Stimulated activated effector memory CD8-positive, alpha-beta T cell treated with anti-CD3 and anti-CD28 coated beads, Interleukin-12 subunit alpha, Interleukin-12 subunit beta, amount 100 ng/mL, for 72 hours (primary cell): ENCODE measurements around the gene FAM78B.

Source experiments
- ATAC-seq: fragments of 150-1000 bp; cut with Tn5 transposase; 2 replicates; pipeline ENCODE4 v1.10.0; 2021
- DNase-seq, 2 donors: peaks; one replicate each; pipeline ENCODE4 v3.0.0; 2021 to 2022; ENCODE audit warnings: low spot score in 2 of 2
- H3K27ac Mint-ChIP-seq: one replicate; pipeline ENCODE4 v1.8.0; 2022; ENCODE audit warnings: mild to moderate bottlenecking, mixed read lengths
- H3K36me3 Mint-ChIP-seq: one replicate; pipeline ENCODE4 v1.8.0; 2022; ENCODE audit warnings: mild to moderate bottlenecking, mixed read lengths
- H3K4me1 Mint-ChIP-seq: one replicate; pipeline ENCODE4 v1.8.0; 2022; ENCODE audit warnings: mixed read lengths
- H3K4me3 Mint-ChIP-seq: one replicate; pipeline ENCODE4 v1.8.0; 2022; ENCODE audit warnings: mild to moderate bottlenecking, mixed read lengths
- H3K9me3 Mint-ChIP-seq: one replicate; pipeline ENCODE4 v1.8.0; 2022; ENCODE audit warnings: mixed read lengths

The FAM78B gene

DNA sequence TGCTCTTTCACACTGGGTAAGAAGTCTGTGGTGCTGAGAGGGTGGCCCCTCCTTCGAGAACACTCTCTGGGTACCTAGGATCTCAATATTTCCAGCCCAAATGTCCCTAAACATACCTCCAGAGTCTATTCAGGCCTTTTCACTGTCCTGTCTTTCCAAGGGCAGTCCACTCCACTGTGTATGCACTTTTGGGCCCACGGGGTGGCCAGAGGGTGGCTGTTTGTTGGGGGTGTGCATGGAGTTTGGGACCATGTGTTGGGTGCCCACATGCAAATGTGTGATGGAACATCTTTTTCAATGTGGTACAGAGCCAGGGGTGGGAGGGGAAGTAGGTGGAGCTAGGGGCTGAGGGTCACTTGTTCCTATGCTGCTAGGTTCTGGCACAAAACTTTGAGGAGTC, 87.5 kb downstream of the FAM78B start:
- ATAC-seq (no peak), DNase-seq (no peak)
- H3K9me3 Mint-ChIP-seq, result no peaks in the 10 kb centered on the region
- H3K4me3 Mint-ChIP-seq, result no peak overlapping the region
- H3K27ac Mint-ChIP-seq, result no peak overlapping the region
- no peaks in the 10 kb centered on the region for H3K4me1 Mint-ChIP-seq
- no peaks in the 10 kb centered on the region for H3K36me3 Mint-ChIP-seq

DNA sequence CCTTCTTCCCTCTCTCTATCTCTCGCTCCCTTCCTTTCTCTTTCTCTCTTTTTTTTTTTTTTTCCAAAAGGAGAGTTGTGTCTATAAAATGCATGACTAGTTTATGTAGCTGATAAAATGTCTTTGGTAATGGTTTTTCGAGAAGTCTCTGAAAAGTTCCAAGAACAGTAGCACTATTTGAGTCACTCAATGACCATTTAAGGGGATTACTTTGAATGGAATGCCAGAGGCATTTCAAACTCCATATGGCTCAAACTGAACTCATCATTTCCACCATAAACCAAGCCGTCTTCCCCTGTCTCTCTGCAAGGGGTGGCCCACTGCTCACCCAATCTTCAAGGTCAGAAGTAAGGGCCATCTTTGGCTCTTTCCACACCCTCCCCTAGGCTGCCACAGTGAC, 93.3 kb downstream of the FAM78B start:
- Mint-ChIP-seq H3K4me3 (no peak overlapping the region), H3K27ac (no peak overlapping the region), H3K9me3 (no peaks in the 10 kb centered on the region), H3K36me3 (no peaks in the 10 kb centered on the region), H3K4me1 (no peaks in the 10 kb centered on the region)
- no peak for DNase-seq
- no peak for ATAC-seq

DNA sequence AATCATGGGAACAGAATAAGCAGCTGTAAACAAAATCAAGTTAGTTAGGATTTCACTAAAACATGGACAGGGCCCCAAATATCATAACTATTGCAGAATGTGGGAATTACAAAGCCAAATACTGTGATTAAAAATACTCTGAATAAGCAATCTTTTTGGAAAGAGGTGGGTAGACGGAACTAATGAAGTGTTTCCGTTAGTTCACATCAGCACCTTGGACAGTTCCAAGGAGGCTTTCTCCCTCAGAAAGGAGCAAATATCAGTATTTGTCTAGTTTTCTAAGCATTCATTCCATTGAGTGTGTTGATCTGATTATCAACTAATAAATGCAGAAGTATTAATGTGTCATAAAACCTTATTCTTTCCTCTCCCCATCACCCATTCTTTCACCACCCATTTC, 97.4 kb downstream of the FAM78B start:
- no peaks in the 10 kb centered on the region for H3K4me1 Mint-ChIP-seq
- no peaks in the 10 kb centered on the region for H3K9me3 Mint-ChIP-seq
- no peak overlapping the region for H3K4me3 Mint-ChIP-seq
- DNase-seq (no peak), ATAC-seq (no peak)
- H3K36me3 Mint-ChIP-seq, result no peaks in the 10 kb centered on the region
- H3K27ac Mint-ChIP-seq, result no peak overlapping the region

DNA sequence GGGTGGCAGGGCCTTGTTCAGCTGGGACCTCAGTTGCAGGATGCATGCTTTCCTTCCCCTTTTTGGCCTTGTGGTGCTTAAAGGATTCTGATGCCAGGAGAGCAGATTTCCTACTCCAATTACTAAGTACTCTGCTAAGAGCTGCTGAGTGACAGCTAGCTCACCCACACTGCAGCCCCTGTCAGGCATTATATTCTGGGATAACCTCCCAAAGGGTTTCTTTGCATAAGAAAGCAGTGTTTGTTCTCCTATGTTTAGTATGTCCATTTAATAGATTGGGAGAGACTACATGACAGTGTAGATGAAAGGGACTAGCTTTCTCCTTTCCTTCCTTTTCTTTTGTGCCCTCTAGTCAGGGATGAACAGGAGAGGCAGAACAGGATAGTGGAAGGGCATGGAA, 100.7 kb downstream of the FAM78B start:
- ATAC-seq, result no peak
- Mint-ChIP-seq H3K27ac (no peak overlapping the region), H3K4me3 (no peak overlapping the region), H3K36me3 (no peaks in the 10 kb centered on the region), H3K4me1 (no peaks in the 10 kb centered on the region), H3K9me3 (no peaks in the 10 kb centered on the region)
- no peak for DNase-seq

DNA sequence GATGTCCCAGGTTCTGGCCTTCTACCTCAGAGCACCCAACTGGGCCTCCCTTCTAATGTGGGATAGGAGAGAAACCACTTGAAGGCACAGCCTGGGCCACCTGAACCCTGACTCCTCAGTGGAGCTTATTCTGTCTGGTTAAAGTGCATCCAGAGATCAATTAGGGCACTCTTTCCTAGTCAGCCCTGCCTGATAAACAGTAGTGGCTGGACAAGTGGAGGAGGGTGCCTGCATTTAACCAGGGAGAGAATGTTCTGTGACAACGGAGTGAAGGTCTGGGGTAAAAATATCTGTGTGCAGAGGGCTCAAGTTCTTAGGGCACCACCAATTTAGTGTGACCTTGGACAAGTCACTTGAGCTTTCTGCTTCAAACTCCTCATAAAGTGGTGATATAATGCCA, 101.8 kb downstream of the FAM78B start:
- ATAC-seq (no peak), DNase-seq (no peak)
- Mint-ChIP-seq H3K27ac (no peak overlapping the region), H3K36me3 (no peaks in the 10 kb centered on the region), H3K4me3 (no peak overlapping the region), H3K9me3 (no peaks in the 10 kb centered on the region), H3K4me1 (no peaks in the 10 kb centered on the region)

DNA sequence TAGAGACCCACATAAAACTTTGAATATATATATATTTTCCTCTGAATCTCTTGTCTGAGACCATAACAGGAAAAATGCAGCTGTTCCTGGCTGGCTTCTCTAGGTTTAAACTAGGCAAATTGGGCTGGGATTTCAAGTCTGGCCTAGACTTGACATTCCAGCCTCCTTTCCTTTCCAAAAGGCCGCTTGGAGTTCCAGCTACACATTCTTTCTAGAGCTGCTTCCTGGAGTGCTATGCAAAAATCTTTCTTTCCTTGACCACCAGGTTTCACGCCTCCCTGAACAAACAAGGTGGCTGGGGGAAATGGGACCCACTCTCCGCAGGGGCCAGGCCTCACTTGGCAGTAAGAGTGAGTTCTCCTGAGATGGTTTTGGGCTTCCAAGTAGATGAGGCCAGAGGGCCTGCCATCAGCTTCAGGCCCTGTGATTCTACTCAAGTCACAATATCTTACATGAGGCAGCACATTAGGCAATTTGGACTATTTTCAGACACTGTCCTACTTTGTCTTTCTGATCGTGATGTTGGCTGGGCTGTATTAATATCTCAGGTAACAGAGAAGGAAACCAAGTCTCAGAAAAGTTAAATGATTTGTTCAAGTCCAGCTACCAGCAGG, 102.4 kb downstream of the FAM78B start:
- Mint-ChIP-seq H3K36me3 (no peaks in the 10 kb centered on the region), H3K4me3 (no peak overlapping the region), H3K9me3 (no peaks in the 10 kb centered on the region), H3K4me1 (no peaks in the 10 kb centered on the region), H3K27ac (no peak overlapping the region)
- ATAC-seq (no peak), DNase-seq (no peak)

DNA sequence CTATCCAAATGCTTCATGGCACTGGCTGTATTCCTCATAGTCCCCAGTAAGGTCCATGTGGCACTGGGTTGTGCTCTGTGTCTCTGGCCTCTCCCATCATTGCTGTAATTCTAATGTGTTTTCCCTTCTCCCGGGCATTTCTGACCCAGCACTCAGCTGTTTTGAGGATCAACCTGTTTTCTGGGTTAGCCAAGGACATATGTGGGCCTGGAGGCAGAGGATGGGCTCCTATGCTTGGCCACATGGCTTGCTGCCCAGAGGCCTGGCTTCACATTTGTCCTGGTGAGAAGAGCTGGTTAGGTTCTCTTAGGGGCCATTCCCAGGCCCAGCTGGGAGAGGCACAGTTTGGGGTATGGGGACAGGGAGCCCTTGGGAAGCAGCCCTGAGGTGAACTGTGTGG, 103.1 kb downstream of the FAM78B start:
- no peaks in the 10 kb centered on the region for H3K9me3 Mint-ChIP-seq
- H3K36me3 Mint-ChIP-seq, result no peaks in the 10 kb centered on the region
- ATAC-seq (no peak), DNase-seq (no peak)
- no peak overlapping the region for H3K4me3 Mint-ChIP-seq
- H3K4me1 Mint-ChIP-seq, result no peaks in the 10 kb centered on the region
- H3K27ac Mint-ChIP-seq, result no peak overlapping the region

DNA sequence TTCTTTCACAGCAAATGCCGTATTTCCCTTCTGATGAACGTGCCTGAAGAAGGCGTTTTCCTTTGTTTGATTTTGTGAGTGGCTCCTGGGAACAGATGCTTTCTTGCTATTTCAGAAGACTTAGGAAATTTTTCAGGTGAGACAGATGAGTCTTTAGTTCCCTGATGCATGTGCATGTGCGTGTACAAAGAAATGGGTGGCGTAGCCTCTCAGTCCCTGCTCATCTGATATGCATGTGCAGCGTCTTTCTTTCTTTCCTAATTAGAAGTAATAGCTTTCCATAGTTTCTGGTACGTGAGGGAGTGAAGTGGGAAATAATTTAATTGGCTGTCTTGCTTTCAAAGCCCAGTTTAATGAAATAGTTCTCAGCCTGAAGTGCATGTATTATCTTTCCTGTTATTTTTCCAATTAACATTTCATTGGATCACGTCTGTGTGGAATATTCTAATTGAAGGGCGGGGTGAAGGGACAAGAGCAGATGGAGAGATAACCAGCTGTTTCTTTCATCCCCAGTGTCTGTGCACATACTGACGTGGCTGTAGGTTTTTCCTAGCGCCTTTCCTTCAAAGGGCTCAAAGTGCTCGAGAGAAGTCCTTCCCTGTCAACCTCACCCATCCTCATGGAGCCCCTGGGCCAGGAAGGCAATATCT, 104.3 kb downstream of the FAM78B start:
- DNase-seq (no peak), ATAC-seq (no peak)
- Mint-ChIP-seq H3K4me1 (no peaks in the 10 kb centered on the region), H3K36me3 (no peaks in the 10 kb centered on the region), H3K4me3 (no peak overlapping the region), H3K27ac (no peak overlapping the region), H3K9me3 (no peaks in the 10 kb centered on the region)

DNA sequence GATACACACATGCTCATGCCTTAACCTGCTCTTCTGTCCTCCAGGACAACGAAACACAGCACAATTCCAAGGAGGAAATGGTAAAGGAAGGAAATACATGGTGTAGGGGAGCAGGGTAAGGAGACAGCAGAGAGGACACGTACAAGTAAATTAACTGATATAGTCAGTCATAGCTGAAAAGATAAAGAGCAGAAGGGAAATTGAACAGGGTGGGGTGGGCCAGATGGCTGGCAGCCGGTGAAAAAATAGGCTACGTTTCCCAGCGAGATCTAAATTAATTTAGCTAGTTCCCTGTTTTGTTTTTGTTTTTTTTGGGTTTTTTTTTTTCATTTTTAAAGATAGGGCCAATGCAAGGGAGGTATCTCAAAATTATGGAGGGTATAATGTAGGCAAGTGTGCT, 109.2 kb downstream of the FAM78B start:
- Mint-ChIP-seq H3K27ac (no peak overlapping the region), H3K4me3 (no peak overlapping the region), H3K9me3 (no peaks in the 10 kb centered on the region), H3K4me1 (no peaks in the 10 kb centered on the region), H3K36me3 (no peaks in the 10 kb centered on the region)
- no peak for DNase-seq
- no peak for ATAC-seq

DNA sequence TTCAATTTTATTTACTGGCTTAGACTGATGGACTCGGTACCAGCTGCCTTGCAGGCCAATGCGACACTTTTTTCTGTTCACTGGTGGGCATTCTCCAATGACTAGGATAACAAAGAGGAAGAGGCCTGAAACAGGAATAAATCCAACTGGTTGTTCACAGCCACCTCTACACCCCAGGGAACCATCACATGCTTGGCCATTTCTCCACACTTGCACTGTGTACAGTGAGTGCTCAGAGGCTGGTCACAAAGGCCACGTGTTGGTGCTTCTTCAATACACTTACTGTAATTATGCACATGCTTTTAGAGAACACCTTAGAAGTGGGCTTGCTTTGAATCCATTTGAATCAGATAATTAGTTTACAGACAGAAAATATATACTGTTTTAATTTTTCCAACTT, 113.4 kb downstream of the FAM78B start:
- no peak overlapping the region for H3K4me3 Mint-ChIP-seq
- no peaks in the 10 kb centered on the region for H3K36me3 Mint-ChIP-seq
- no peaks in the 10 kb centered on the region for H3K4me1 Mint-ChIP-seq
- H3K27ac Mint-ChIP-seq, result no peak overlapping the region
- ATAC-seq (no peak), DNase-seq (no peak)
- no peaks in the 10 kb centered on the region for H3K9me3 Mint-ChIP-seq

DNA sequence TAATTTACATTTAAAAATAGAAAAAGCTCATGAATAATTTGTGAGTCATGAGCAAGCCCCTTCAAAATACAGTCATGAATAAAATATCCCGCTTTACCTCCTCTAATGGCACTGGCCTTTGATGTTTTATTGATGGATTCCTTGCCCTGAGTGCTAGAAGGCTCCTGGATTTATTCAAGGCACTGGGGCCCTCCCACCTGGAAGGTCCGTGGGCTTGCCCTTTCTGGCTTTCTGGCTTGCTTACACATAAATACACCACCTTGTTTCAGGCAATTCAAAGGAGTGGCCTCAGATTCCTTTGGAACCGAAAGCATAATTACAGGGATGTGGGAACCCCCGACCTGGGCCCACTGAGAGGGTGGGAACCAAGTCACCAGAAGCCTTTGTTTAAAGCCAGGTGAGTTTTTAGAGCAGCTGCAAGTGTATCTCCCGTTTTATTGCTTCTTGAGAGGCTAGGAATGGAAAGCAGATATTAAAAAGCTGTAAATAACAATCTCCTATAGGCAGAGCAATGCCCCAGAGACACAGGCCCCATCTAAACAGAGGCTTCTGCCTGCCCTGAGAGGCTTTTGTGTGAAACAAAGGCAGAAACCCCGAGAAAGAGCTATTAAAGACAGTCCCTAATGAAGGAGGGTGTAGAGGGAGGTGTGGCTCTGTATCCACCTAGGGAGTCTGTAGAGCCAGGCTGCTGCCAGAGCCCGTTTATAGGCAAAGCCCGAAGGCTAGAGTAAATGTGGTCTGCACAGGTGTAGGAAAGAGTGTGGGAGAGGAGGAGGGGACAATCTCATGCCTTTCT, 126.4 kb downstream of the FAM78B start:
- H3K36me3 Mint-ChIP-seq, result no peaks in the 10 kb centered on the region
- no peak overlapping the region for H3K4me3 Mint-ChIP-seq
- DNase-seq, result no peak
- H3K4me1 Mint-ChIP-seq, result no peaks in the 10 kb centered on the region
- no peaks in the 10 kb centered on the region for H3K9me3 Mint-ChIP-seq
- no peak for ATAC-seq
- H3K27ac Mint-ChIP-seq, result no peak overlapping the region

DNA sequence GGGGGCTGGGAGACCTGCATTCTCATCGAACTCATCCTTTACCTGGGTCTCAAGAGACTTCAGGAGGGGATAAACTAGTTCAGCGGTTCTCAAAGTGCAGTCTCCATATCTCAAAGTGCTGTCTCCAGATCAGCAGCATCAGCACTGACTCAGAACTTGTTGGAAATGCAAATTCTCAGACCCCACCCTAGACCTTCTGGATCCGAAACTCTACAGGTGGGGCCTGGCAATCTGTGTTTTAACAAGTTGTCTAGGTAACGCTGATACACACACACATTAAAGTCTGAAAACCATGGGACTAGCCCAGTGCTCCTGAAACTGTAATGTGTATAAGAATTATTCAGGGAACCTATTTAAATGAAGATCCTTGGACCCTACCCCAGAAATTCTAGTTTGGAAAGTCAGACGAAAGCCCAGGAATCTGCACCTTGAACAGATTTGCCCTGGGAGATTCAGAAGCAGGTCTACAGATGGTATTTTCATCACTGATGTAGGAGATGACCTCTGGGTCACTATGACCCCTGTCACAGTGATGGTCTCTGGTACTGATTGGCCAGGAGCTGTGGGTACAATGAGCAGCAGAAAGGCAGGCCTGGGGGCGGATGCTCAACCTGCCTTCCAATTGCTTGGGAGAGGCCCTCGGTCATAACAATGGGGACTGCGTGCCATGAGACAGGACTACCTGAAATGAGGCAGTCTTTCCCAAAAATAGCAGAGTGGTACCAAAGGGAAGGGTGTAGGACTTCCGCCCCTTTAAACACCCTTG, 127.2 kb downstream of the FAM78B start:
- Mint-ChIP-seq H3K4me1 (no peaks in the 10 kb centered on the region), H3K4me3 (no peak overlapping the region), H3K9me3 (no peaks in the 10 kb centered on the region), H3K27ac (no peak overlapping the region), H3K36me3 (no peaks in the 10 kb centered on the region)
- DNase-seq, result no peak
- no peak for ATAC-seq

DNA sequence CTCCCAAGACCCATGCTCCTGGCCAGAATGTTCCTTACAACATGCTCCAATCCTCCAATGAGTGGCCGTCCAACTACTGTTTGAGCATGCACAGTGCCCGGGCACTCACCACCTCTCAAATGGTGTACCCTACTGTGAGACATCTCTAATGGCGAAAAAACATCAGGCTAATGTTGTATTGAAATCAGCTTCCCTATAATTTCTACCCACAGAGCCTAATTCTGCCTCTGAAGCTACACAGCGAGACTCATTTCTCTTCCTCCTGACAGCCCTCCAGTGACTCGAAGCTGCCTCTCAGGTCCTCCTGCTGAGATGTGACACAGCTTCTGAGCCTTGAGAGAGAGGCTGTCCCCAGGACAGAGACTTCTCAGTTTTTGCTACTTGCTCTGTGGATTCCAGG, 130.7 kb downstream of the FAM78B start:
- Mint-ChIP-seq H3K27ac (no peak overlapping the region), H3K9me3 (peaks cover 3% of the 10 kb centered on the region), H3K36me3 (no peaks in the 10 kb centered on the region), H3K4me1 (no peaks in the 10 kb centered on the region), H3K4me3 (no peak overlapping the region)
- DNase-seq (no peak), ATAC-seq (no peak)

DNA sequence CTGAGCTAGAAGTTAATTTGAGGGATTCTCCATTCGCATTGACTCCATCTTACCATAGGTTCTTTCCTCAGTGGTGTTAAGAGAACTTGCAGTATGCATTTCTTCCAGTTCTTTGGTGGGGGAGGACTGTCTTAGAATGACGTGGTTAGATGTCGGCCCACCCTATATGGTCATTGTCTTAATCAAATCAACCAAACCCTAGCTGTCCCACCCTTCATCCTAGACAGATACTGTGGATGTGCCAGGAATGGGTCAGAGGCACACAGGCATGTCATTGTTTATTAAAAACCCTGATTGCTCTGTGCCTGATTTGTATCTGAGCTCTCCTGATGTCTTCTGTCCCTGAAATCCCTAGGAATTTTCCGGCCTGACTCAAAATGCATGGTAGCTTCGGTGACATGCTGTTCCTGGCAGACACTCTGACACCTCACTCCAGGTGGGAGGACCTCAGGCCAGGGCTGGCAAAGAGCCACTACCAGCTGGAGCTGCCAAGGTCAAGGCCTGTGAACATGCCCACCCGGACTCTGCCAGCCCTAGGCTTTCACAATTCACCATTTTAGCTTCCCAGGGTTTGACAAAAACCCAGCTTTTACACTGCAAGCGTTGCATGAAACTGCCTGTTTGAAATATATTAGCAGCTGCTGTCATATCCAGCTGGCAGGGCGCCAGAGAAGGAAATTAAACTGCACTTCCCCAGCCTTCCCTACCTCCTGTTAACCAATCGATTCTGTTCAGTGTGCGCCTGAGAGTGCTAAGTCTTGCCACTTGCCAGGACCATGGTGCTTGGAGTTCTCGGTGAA, 134.0 kb downstream of the FAM78B start:
- H3K27ac Mint-ChIP-seq, result no peak overlapping the region
- H3K9me3 Mint-ChIP-seq, result peaks cover 4% of the 10 kb centered on the region
- H3K36me3 Mint-ChIP-seq, result no peaks in the 10 kb centered on the region
- no peak overlapping the region for H3K4me3 Mint-ChIP-seq
- no peaks in the 10 kb centered on the region for H3K4me1 Mint-ChIP-seq
- DNase-seq (no peak), ATAC-seq (no peak)
